HG03045 (cell line): Measurements from ENCODE around the gene DEFB124.
"Not testable (repeated sequence)": the region's sequence is repeated elsewhere in the genome, so short reads cannot be mapped to it uniquely, and the experiment has no call there.

Source experiments
- ATAC-seq: cut with Tn5 transposase; IDR thresholded peaks from one replicate; pipeline ENCODE4 v1.9.1; 2021; ENCODE audit warnings: mild to moderate bottlenecking, moderate library complexity; ENCODE audit not compliant: unreplicated experiment

Gene DEFB124

DNA sequence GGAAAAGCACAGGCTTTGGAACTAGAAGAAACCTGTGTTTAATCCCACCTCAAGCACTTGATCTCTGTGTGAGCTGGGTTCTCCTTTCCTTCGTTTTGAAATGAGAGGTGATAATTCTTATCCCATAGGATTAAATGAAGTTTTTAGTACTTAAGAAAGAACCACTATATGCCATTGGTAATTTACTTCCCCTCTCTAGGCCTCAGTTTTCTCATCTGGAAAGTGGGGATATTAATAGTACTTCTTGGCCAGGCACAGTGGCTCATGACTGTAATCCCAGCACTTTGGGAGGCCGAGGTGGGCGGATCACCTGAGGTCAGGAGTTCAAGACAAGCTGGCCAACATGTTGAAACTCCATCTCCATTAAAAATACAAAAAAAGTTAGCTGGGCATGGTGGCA is 14.2 kb upstream of the DEFB124 start:
- ATAC-seq = no peak

DNA sequence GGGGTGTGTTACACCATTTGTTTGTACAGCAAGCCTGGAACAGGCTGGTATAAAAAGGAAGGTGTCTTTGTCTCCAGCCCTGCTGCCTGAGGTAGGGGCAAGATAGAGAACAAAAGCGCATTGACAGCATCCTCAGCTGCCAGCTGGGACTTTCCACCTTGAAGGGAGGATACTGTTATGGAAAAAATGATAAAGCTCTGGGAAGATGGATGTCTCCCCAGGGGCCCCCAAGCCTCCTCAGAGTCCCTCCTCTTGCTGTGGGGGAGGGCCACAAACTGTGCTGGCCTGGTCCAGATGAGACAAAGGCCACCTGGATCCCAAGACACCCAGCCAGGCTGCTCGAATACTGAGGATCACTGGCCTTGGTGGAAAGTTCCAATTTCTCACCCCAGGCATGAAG is 13.2 kb upstream of the DEFB124 start:
- no peak for ATAC-seq

DNA sequence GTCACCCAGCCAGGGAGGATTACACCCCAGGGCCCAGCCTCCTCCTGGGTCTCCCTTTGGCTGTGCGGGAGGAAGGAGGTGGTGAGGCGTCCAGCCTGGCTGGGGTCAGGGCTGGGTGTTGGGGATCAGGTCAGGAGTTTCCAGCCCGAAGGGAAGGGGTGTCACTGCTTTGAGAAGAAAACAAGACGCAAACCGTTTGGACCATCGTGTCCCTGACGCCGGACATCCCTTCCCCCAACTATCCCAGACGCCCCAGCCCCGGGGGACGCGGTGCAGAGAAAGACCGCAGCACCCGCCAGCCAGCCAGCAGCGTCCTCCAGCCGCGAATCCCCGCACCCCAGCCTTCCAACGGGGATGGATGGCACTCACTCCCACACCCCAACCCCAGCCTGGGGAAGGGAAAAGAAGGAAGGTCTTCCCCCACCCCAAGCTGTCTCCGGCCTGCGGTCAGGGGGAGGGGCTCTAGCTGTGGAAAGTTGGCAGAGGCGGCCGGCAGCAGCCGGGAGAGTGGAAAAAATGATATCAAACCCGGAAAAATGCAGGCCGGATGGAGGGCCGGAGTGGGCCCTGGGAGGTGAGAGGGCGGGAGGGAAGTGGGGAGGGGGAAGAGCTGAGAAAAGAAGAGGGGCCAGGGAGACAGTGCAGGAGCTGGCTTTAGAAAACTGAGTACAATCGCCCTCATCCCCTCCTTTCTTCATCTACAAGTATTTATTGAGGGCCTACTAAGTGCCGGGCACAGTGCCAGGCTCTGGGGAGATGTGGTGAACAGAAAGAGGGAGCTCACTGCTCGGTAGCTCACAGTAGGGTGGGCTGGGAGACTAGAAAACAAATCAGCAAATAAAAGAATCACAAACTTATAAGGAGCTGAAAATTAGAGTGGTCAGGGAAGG is 10.8 kb upstream of the DEFB124 start:
- ATAC-seq = no peak

GRCh38 chr20:31484001-31484400 is 9.1 kb upstream of the DEFB124 start:
- no peak for ATAC-seq

DNA sequence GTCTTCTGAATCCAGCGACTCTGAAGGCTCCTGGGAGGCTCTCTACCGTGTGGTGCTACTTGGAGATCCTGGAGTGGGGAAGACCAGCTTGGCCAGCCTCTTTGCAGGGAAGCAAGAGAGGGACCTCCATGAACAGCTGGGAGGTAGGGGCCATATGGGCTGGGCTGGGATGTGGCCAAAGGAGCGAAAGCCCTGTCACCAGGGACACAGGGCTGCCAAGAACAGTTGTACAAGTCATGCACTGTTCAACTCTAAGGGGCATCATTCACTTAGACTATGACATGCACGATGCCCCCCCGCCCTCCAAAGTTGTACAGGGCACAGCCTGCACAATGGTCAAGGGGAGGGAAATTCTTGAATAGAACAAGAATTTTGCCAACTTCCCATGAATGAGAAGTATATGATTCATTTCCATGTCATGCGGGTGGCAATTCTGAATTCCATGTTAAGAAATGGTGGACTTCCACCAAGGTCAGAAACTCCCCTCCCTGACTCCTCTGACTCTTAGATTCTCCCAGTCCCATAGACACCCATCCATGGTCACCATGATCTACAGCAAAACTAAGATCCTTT is 1.8 kb upstream of the DEFB124 start:
- no peak for ATAC-seq

DNA sequence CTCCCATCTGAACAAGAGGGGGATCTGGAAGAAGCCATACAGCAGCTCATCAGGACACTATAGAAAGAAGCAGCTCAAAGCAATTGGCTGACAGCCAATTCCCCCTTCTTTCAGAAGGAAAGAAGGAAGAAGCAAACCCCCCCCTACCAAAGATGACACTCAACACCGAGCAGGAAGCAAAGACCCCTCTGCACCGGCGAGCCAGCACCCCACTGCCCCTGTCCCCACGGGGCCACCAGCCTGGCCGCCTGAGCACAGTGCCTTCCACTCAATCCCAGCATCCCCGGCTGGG is 1.3 kb upstream of the DEFB124 start:
- no peak for ATAC-seq

- ATAC-seq = no peak
Measured at GRCh38 chr20:31475472-31476293, 756 bp upstream of the DEFB124 start.

GRCh38 chr20:31474097-31474436 is 860 bp downstream of the DEFB124 start:
- ATAC-seq = no peak

GRCh38 chr20:31473331-31474096 is 1.4 kb downstream of the DEFB124 start:
- ATAC-seq = no peak

GRCh38 chr20:31472395-31473330 is 2.3 kb downstream of the DEFB124 start:
- ATAC-seq = no peak

- ATAC-seq = not testable (repeated sequence)
Measured at GRCh38 chr20:31470946-31471345, 4.0 kb downstream of the DEFB124 start.

GRCh38 chr20:31454361-31454760 is 20.6 kb downstream of the DEFB124 start:
- ATAC-seq = no peak

GRCh38 chr20:31452575-31452974 is 22.4 kb downstream of the DEFB124 start:
- ATAC-seq = no peak

GRCh38 chr20:31449511-31450414 is 25.2 kb downstream of the DEFB124 start:
- ATAC-seq = no peak

DNA sequence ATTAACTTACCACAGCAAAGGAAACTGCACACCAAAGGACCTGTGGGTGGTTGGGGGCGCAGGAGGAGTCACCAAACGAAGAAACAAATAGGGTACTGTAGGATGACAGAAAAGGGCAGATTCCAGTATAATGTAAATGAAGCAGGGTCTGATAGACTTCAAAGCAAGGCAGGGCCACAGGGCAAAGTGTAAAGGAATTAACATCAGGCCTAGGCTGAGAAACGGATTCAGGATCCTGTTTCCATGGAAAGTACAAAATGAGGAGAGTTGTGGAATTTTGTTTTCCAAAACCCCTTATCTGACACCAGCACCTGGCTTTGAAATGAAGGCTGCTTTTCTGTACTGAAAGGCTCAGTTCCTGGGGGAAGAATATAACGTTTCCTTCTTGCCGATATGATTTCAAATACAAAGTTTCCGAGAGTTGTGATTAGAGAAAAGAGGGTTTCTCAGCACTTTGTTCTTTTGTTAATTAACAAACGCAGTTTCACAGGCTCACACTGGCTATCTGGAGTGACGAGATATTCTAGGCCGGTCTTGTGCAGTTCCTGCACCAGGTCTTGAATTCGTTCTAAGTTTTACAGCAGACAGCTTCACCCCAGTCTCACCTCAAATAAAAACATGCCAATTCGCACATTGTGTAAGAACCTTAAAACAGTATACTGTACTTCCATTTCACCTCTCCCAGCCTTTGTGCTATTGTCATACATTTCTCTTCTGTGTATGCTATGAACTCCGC is 28.7 kb downstream of the DEFB124 start:
- ATAC-seq = no peak

DNA sequence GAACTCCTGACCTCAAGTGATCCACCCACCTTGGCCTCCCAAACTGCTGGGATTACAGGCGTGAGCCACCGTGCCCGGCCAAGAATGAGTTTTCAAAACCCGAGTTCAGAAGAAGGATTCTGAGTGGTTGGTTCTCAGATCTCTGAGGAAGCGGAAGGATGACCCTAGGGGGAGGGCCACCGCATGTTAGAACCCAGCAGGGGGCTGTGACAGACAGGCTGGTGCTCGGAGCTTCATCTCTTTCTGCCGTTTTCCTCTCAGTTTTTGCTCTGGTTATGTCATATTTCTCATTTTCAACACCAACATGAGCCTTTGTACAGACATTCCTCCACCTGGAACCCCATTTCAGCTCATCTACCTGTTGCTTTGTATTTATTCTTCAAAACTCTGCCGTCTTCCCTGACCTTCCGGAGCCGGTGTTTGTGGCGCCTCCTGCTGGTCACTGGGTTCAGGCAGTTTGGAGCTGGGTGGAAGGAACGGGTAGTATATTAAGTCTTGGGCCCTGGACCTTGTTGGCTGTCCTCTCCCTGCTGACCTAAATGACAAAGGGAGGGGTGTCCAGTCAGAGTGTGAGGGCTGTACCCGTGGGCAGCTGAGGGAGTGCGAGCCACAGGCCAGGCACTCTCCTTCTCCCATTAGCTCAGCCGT is 34.8 kb downstream of the DEFB124 start, which contains the start of gene DEFB123:
DEFB123 (plus strand) TSS at position 621 of the 648 bp plus-strand sequence. CDS start 67 bp downstream, outside the sequence.
- ATAC-seq = no peak

- no peak for ATAC-seq
Measured at GRCh38 chr20:31430568-31431115, 44.3 kb downstream of the DEFB124 start.
